NCI-H146 (cell line): Measurements from ENCODE around the gene ECE1.
"Not testable (repeated sequence)": the region's sequence is repeated elsewhere in the genome, so short reads cannot be mapped to it uniquely, and the experiment has no call there.

Experiments
- DNase-seq: peaks from one replicate; lab custom pipeline; 2025; lab: John Stamatoyannopoulos, UW

The ECE1 gene

GRCh38 chr1:21176586-21177555 lies 113.4 kb downstream of the ECE1 start, which contains the start of gene EIF4G3:
Gene EIF4G3 (minus strand): TSS chr1:21176897. CDS start chr1:21002742, 174,155 bp downstream.
- peak; percentile 96 for DNase-seq

- peak; percentile 31 for DNase-seq
Observed at GRCh38 chr1:21175670-21176581, 114.3 kb downstream of the ECE1 start.

GRCh38 chr1:21175324-21175669 lies 115.0 kb downstream of the ECE1 start:
- peak; percentile 12 for DNase-seq

GRCh38 chr1:21174654-21175323 lies 115.5 kb downstream of the ECE1 start:
- no peak for DNase-seq

- no peak for DNase-seq
Observed at GRCh38 chr1:21174230-21174629, 116.0 kb downstream of the ECE1 start.

- DNase-seq, result not testable (repeated sequence)
Observed at GRCh38 chr1:21173096-21173495, 117.2 kb downstream of the ECE1 start.

GRCh38 chr1:21170837-21171236 lies 119.4 kb downstream of the ECE1 start:
- not testable (repeated sequence) for DNase-seq

GRCh38 chr1:21168444-21168843 lies 121.8 kb downstream of the ECE1 start:
- DNase-seq, result no peak
